HG02973 (cell line): ENCODE results near the gene RAP1GDS1.
A peak's percentile ranks its signal among the peaks of the same experiment; 100 is the strongest.
"Not testable (repeated sequence)": the region's sequence is repeated elsewhere in the genome, so short reads cannot be mapped to it uniquely, and the experiment has no call there.

Experiments
- ATAC-seq: cut with Tn5 transposase; IDR thresholded peaks from one replicate; pipeline ENCODE4 v1.9.1; 2021; ENCODE audit warnings: moderate library complexity; ENCODE audit not compliant: unreplicated experiment

Gene RAP1GDS1

GRCh38 chr4:98421111-98421510, 159.9 kb downstream of the RAP1GDS1 start:
- ATAC-seq, result no peak

GRCh38 chr4:98423009-98423408, 161.8 kb downstream of the RAP1GDS1 start:
- ATAC-seq, result no peak

DNA sequence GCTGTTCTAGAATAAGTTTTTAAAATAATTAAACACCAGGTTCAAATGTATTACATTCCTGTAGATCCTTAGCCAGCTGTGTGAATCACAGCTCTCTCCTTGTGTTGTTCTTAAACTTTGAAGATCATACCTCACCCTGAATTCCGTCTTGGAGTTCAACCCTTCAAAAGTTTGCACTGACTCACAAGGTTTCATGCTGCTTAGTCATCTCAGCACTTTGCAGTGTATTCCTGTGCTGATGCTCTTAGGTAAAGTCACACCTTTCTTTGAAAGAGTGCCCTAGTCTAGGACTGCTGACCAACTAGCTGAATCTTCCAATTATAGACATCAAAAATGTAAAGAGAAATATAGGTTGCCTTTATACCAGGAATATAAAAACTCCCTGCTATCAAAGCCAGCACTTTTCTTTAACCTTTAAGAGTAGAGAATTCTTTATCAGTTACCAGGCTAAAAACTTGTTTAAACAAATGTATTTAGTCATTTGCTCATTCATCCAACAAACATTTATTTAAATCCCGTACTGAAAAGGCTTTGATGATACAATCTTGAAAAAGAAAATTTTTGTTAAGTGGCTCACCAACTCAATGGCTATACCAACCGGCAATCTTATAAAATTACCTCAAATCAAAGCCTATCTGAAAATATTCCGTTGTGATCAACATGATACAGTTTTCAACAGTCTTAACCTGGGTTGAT, 169.7 kb downstream of the RAP1GDS1 start:
- no peak for ATAC-seq

- ATAC-seq, result no peak
Observed at GRCh38 chr4:98433691-98434090, 172.5 kb downstream of the RAP1GDS1 start.

- ATAC-seq, result no peak
Observed at GRCh38 chr4:98434816-98435215, 173.6 kb downstream of the RAP1GDS1 start.

DNA sequence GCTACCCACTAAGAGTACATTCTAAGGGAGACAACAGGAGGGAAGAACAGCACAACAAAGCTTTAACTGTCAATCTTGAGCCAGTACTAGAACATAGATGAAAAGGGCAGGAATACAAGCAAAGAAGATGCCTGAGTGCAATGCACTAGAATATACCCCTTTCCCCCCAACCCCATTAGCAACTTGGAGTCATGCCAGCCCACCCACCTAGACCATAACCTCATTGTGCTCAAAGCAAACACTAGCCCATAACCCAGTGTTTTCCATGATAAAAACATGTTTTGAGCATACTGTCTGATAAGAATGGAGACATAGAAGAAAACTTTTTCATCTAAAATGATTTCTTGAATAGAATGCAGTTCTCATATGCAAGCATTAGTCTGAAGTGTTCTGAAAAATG, 183.2 kb downstream of the RAP1GDS1 start:
- no peak for ATAC-seq

- peak; percentile 69 for ATAC-seq
Observed at GRCh38 chr4:98446499-98447375, 185.6 kb downstream of the RAP1GDS1 start.

DNA sequence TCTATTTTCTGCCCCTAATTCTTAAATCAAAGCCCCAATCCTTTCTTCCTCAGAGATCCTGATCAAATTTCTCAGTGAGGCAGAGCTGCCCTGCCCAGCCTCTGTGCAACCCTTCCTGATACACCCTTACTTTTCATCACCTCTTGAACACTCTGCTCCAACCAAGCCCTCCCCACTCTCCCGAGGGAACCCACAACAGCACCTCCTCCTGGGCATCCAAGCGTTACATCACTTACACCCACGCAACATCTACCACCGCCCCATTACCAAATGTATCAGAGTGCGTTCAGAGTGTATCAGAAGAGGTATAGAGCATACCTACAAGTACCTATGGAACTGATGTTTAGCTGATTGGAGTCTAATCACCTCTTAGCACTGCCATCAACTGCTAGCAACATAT, 186.5 kb downstream of the RAP1GDS1 start:
- no peak for ATAC-seq

- ATAC-seq, result no peak
Observed at GRCh38 chr4:98448908-98449307, 187.7 kb downstream of the RAP1GDS1 start.

- no peak for ATAC-seq
Observed at GRCh38 chr4:98452091-98452490, 190.9 kb downstream of the RAP1GDS1 start.

DNA sequence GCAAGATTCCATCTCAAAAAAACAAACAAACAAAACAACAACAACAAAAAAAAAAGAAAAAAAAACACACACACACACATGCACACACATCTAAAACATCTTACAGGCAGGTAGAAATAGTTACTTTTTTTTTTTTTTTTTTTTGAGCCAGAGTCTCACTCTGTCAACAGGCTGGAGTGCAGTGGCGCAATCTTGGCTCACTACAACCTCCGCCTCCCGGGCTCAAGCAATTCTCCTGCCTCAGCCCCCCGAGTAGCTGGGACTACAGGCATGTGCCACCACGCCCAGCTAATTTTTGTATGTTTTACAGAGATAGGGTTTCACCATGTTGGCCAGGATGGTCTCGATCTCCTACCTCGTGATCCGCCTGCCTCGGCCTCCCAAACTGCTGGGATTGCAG, 196.2 kb downstream of the RAP1GDS1 start:
- ATAC-seq, result not testable (repeated sequence)

- ATAC-seq, result not testable (repeated sequence)
Observed at GRCh38 chr4:98461121-98461865, 200.1 kb downstream of the RAP1GDS1 start.

- no peak for ATAC-seq
Observed at GRCh38 chr4:98462487-98462886, 201.3 kb downstream of the RAP1GDS1 start.

DNA sequence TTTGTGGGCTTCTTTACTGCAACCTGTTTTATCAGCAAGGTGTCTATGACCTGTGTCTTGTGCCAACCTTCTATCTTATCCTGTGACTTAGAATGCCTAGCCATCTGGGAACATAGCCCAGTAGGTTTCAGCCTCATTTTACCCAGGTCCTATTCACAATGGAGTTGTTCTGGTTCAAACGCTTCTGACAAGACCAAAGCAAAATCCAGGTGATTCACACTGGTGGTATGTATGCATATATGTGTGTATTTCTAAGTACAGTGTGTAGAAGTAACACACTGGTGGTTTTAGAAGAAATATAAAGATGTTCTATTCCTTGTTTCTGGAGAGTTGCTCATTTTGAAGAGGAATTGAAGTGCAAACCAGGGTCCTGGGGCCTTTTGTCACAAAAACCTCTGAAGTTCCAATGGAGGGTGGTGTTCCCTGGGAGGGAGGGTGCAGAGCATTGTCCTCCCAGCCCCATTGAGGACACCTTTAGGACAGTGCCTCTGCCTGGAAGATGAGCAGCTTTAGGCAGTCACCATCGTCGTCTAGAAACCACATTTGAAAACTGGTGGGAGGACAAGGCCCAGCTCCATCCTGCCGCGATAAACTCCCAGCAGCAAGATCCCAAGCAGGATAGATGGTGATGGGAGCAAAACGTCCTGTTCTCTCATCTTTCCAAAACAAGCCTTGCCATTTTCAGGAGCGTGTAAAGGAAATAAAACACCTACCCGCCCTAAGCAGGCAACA, 205.8 kb downstream of the RAP1GDS1 start:
- ATAC-seq, result no peak

DNA sequence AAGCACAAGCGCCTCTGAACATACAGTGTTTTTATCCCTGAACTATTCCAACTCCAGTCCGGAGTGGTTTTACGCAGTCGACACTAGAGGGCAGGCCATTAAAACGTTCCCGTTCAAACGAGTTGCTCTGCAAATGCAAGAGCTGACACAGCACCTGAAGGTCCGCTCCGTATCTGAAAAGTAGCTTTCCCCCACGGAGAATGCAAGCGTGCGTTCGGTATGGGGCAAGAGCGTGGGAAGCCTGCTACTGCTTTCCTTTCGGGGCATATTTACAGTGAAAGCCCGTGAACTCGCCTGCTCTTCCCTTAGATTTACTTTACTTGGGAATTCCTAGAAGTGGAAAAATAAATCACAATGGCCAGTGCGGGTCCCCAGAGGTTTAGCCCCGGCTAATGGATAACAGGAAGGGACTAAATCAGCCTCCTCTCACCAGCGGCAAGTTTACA, 206.5 kb downstream of the RAP1GDS1 start:
- peak; percentile 98 for ATAC-seq

GRCh38 chr4:98468709-98469108, 207.5 kb downstream of the RAP1GDS1 start:
- no peak for ATAC-seq

- ATAC-seq, result no peak
Observed at GRCh38 chr4:98469771-98470170, 208.6 kb downstream of the RAP1GDS1 start.

DNA sequence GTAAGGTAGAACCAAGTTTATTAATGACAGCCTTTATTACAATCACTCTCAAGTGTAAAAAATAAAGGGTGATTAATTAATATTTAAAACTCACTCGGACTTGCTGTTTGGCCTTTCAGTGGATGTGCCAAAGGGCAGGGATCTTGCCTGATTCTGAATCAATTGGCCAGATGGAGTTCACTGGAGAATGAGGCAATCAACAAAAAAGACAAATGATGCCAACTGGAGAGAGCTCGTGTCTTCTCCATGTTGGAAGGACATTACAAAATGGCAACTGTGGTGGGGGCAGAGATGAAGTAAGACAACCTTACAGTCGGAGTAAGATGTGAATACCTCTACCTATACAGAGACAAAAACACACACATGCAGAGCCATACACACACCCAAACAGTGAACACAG, 209.2 kb downstream of the RAP1GDS1 start:
- no peak for ATAC-seq

DNA sequence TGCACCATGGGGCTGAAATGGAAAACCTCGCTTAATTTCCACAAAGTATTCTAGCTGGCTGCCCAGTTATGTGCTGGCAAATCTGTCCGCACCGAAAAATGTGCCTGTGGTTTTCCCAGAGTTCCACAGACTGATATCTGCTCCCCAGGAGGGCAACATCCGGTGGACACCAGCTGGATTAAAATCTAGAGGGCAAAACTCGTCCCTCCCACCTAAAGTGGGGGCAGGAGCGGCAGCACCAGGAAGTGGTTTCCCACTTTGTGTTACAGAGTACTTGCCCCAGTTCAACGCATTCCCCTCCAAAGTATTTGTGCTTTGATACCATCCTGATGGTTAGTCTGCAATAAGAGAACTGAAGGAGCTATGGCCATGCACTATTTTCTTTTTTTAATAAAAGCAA, 209.6 kb downstream of the RAP1GDS1 start:
- ATAC-seq, result no peak

DNA sequence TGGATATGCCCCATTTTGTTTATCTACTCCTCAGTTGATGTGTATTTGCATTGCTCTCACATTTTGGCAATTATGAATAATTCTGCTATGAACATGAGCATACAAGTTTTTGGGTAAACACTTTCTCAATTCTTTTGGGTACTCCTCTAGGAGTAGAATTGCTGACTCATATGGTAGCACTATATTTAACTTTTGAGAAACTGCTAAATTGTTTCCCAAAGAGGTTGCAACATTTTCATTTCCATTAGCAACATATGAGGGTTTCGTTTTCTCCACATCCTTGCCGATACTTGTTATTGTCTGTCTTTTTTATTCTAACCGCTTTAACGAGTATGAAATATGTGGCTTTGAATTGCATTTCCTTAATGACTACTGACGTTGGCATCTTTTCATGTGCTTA, 211.9 kb downstream of the RAP1GDS1 start:
- no peak for ATAC-seq

DNA sequence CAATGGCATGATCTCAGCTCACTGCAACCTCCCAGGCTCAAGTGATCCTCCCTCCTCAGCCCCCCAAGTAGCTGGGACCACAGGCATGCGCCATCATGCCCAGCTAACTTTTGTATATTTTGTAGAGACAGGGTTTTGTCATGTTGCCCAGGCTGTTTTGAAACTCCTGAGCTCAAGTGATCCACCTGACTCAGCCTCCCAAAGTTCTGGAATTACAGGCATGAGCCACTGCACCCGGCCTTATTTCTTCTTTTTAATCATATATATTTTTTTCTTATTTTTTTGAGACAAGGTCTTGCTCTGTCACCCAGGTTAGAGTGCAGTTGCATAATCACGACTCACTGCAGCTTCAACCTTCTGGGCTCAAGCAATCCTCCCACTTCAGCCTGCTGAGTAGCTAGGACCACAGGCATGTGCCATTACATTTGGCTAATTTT, 213.2 kb downstream of the RAP1GDS1 start:
- ATAC-seq, result no peak
